Stomach (tissue), 9 donors: Measurements from ENCODE around the gene MAP6D1. TPM values are rescaled to one million over a fixed set of nuclear protein-coding genes. Genes with fewer than 3 reads are reported as not detected.

Source experiments
- DNase-seq, 2 donors: peaks; one replicate each; pipeline versions ENCODE4 v3.0.0 to v3.0.0-alpha.2; 2013 to 2019
- H3K27ac ChIP-seq, 5 donors: fragments of 200-600 bp in 4 of 5; sonication (generic) in 4 of 5; one replicate each; pipeline ENCODE4 v1.5.1; 2013 to 2019; ENCODE audit warnings: mild to moderate bottlenecking in 1 of 5, moderate library complexity in 1 of 5
- H3K27me3 ChIP-seq, 3 donors: fragments of 200-600 bp; sonication (generic); one replicate each; pipeline ENCODE4 v1.5.1; 2017 to 2019; ENCODE audit warnings: mixed run types in 1 of 3
- H3K36me3 ChIP-seq, 4 donors: fragments of 200-600 bp; sonication (generic); 1 replicate in 3 of 4; 2 replicates in 1 of 4; pipeline ENCODE4 v1.5.1; 2016 to 2019
- H3K4me1 ChIP-seq, 4 donors: fragments of 200-600 bp; sonication (generic); one replicate each; pipeline ENCODE4 v1.5.1; 2016 to 2019
- H3K4me3 ChIP-seq, 4 donors: fragments of 200-600 bp; sonication (generic) in 3 of 4; one replicate each; pipeline ENCODE4 v1.5.1; 2016 to 2019; ENCODE audit warnings: mild to moderate bottlenecking in 1 of 4
- H3K9me3 ChIP-seq, 4 donors: fragments of 200-600 bp; sonication (generic); one replicate each; pipeline ENCODE4 v1.5.1; 2016 to 2019
- EP300 ChIP-seq: sonication (generic); formaldehyde crosslinking; IDR thresholded peaks from one replicate; pipeline ENCODE4 v1.6.1; 2017; ENCODE audit warnings: antibody characterized with exemption
- POLR2A ChIP-seq, 4 donors: fragments of 450-650 bp; IDR thresholded peaks; one replicate each; pipeline ENCODE4 v1.6.1; 2016; ENCODE audit warnings: antibody characterized with exemption in 4 of 4, control low read depth in 2 of 4, mild to moderate bottlenecking in 1 of 4, moderate library complexity in 1 of 4
- POLR2AphosphoS5 ChIP-seq, 3 donors: sonication (generic); formaldehyde crosslinking; IDR thresholded peaks; one replicate each; pipeline ENCODE4 v1.6.1; 2016; ENCODE audit warnings: antibody characterized with exemption in 3 of 3
- WGBS, 5 donors: extraction: QIAGEN DNeasy Blood & Tissue Kit in 3 of 5; methylation state at CpG; one replicate each; pipeline versions ENCODE4 v1.1.5 to v1.1.7; 2013 to 2018; 5-methylcytosine and 5-hydroxymethylcytosine counted together
- intact Hi-C: fragments of 100-400 bp; cut with DNase I; formaldehyde crosslinking; loops from one replicate; pipeline ENCODE4 v1.15.1; 2023; ENCODE audit warnings: low total_unique reads
- polyA plus RNA-seq, 3 donors: library from polyadenylated mRNA; stranded (reverse); fragments of 200-250 nt; gene quantifications; one replicate each; pipeline ENCODE4 v1.2.3, GENCODE V29; 2013
- total RNA-seq, 5 donors: library from RNA; depleted of rRNA; stranded (reverse); fragments of >200 nt; gene quantifications; one replicate each; pipeline versions ENCODE4 v1.1.0 to v1.2.3, GENCODE V29; 2014 to 2016
- TF ChIP-seq, protein P1 (sequence below), 7 experiments: fragments of 450-650 bp in 4 of 7; fragments of 200-600 bp in 3 of 7; sonication (generic) in 3 of 7; IDR thresholded peaks; one replicate each; pipeline ENCODE4 v1.5.1; 2016 to 2019; ENCODE audit warnings: antibody characterized with exemption in 7 of 7, control low read depth in 2 of 7, mild to moderate bottlenecking in 1 of 7
- donor health status: healthy with polysubstance abuse.
- donor health status: Bipolar disorder and iron deficiency.
- donor health status: healthy.

Gene MAP6D1
- total and polyA plus RNA-seq, 8 donors = 0.25 to 1.0 (median 0.58) TPM; not detected in 5

DNA sequence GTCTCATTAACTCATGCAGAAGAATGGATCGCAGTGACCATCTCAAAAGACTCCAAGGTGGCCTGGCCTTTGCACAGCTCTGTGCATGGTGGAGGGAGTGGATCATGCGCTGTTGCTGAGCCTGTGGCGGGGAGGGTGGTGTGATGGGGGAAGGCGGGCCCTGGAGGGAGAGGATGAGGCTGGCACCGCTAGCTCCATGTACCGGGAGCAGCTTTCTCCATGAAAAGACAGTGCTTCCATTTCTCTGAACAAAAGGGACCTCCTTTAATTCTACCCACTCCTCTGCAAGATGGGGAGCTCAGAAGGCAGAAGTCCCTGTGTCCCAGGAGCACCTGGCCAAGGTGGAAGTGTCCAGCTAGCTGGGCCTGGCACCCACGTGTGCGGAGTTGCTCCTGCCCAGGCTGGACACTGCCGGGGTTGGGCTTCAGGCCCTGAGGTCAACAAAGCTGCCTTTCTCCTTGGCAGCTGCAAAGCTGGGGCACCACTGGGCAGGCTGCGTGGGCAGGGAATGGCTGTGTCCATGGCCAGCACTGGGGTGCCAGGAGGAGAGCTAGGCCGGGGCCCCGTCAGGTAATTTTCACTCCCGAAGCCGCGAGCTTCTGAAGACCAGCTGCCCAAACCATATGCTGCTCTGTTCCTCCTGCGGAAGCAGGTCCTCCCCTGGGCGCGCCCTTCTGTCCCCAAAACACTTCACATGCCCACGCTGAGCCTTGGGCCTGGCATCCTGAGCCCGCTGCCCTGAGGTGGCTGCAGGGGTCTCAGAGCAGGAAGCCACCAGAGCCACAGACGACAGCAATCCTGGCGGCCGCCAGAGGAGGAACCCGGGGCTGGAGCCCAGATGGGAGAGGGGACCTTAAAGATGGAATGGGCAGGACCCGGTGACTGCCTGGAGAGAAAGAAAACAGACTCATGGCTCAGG, 6.4 kb downstream of the MAP6D1 start:
- intact Hi-C loops = no loop called here
- no peak for TF ChIP-seq POLR2A (IDR thresholded peaks at IDR 0.05)
- no peak for TF ChIP-seq POLR2AphosphoS5 (IDR thresholded peaks at IDR 0.05)
- TF ChIP-seq EP300 = no peak
- TF ChIP-seq, protein P1, sequence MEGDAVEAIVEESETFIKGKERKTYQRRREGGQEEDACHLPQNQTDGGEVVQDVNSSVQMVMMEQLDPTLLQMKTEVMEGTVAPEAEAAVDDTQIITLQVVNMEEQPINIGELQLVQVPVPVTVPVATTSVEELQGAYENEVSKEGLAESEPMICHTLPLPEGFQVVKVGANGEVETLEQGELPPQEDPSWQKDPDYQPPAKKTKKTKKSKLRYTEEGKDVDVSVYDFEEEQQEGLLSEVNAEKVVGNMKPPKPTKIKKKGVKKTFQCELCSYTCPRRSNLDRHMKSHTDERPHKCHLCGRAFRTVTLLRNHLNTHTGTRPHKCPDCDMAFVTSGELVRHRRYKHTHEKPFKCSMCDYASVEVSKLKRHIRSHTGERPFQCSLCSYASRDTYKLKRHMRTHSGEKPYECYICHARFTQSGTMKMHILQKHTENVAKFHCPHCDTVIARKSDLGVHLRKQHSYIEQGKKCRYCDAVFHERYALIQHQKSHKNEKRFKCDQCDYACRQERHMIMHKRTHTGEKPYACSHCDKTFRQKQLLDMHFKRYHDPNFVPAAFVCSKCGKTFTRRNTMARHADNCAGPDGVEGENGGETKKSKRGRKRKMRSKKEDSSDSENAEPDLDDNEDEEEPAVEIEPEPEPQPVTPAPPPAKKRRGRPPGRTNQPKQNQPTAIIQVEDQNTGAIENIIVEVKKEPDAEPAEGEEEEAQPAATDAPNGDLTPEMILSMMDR (IDR thresholded peaks at IDR 0.05) = no peak
- Histone ChIP-seq H3K4me1 (peaks cover 0 to under 1% (median 0%) of the 10 kb centered on the region in 4 donors), H3K4me3 (no peak overlapping the region), H3K27ac (no peak overlapping the region), H3K9me3 (no peaks in the 10 kb centered on the region), H3K27me3 (no peaks in the 10 kb centered on the region), H3K36me3 (peaks cover 0 to 26% (median 11%) of the 10 kb centered on the region in 4 donors)
- DNase-seq = no peak
- WGBS, 5 donors = 88 to 92% (median 90%) methylated on average over 14 to 25 of the region's 25 CpGs

DNA sequence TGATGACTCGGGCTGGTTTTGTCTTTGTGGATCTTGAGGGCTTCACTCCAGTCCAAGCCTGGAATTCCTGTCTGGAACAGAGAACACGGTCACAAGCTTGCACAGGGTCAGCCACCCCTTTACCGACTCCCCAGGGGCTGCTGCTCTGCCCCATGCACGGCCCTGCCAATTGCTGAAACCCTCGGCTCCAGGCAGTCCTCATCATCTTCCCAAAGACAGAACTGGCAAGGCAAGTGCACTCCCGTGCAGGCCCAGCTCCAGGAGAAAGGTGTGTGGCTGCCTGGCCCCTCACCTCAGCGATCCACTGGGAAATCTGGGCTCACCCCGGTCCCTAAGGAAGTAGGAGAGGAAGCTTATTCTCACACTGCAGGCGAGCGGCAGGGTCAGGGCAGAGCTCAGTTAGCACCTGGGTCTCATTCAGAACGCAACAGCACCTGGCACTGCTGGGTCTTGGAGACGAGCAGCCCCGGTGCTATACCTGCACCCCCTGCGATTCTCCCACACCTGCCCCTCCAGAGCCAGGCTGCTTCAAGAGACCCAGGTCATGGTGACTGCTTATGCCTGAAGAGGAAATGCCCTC, 7.2 kb downstream of the MAP6D1 start:
- 86 to 88% (median 86%) methylated on average over 7 to 14 of the region's 14 CpGs for whole genome bisulfite sequencing, 5 donors
- no peak for DNase-seq
- no peaks in the 10 kb centered on the region for H3K9me3 ChIP-seq
- H3K27ac ChIP-seq = no peak overlapping the region
- no peaks in the 10 kb centered on the region for H3K4me1 ChIP-seq
- TF ChIP-seq POLR2A (IDR thresholded peaks at IDR 0.05) (no peak), EP300 (no peak), POLR2AphosphoS5 (IDR thresholded peaks at IDR 0.05) (no peak)
- TF ChIP-seq, protein P1 (IDR thresholded peaks at IDR 0.05) = no peak
- H3K4me3 ChIP-seq = no peak overlapping the region
- intact Hi-C loops = no loop called here
- peaks cover 0 to 31% (median 13%) of the 10 kb centered on the region in 4 donors for H3K36me3 ChIP-seq
- no peaks in the 10 kb centered on the region for H3K27me3 ChIP-seq

DNA sequence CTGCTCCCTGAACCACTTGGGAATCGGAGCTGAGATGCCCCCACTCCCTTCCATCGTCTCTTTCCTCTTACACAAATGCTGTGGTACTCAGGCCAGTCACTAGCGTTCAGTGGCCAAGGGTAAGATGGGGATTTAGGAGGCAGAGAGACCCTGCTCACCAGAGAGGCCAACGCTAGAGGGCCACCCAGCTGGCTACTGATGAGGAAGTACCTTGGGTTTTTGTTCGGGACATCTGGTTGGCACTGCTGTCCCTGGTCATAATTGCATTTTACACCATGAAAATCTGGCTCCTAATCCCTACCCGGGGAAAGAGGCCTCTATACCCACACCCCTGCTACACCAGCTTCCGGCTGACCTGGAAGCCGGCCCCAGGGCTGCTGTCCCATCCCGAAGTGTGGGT, 7.7 kb downstream of the MAP6D1 start:
- intact Hi-C loops = no loop called here
- Histone ChIP-seq H3K27ac (no peak overlapping the region), H3K4me3 (no peak overlapping the region), H3K36me3 (peaks cover 0 to 34% (median 13%) of the 10 kb centered on the region in 4 donors), H3K9me3 (no peaks in the 10 kb centered on the region), H3K27me3 (no peaks in the 10 kb centered on the region), H3K4me1 (no peaks in the 10 kb centered on the region)
- DNase-seq = no peak
- WGBS, 5 donors = 89 to 96% (median 93%) methylated on average over 6 to 9 of the region's 9 CpGs
- TF ChIP-seq POLR2AphosphoS5 (IDR thresholded peaks at IDR 0.05) (no peak), POLR2A (IDR thresholded peaks at IDR 0.05) (no peak), EP300 (no peak)
- TF ChIP-seq, protein P1 (IDR thresholded peaks at IDR 0.05) = no peak

DNA sequence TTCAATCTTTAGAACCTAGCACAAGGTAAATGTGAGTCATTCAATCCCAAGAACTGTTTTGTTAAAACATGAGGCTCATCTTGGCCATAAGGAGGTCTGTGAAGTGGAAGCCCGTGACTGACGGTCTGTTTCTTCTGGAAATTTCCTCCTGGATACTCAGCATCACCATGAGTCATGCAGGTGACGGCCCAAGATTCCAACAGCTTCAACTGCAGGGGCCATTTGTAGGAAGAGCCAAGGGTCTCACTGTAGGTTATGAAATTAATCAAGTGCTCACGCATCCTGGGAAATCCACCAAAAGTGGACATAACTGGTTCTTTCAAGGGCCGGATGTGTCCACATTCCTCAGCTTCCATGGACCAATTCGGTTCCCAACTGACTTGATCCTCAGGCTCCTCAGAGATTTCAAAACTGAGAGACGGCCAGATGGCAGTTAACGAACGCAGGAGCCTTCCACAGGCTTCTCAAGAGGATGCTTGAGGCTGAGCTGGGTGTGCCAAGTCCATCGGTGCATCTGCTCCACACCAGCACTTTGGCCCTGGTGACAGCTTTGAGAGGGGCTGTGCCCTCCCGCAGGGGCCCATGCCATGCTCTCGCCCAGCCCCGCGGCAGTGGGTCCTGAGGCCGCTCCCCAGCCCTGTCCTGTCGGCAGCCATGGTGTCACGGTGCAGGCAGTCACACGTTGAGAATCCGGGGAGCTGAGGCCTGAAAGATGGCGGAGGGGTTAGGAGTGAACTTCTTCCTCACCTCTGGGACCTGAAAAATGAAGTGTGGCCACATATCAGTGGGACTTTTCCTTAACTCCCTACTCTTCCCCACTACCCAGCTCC, 8.5 kb downstream of the MAP6D1 start:
- TF ChIP-seq POLR2A (IDR thresholded peaks at IDR 0.05) = no peak
- TF ChIP-seq EP300 = no peak
- TF ChIP-seq, protein P1 (IDR thresholded peaks at IDR 0.05) = no peak
- TF ChIP-seq POLR2AphosphoS5 (IDR thresholded peaks at IDR 0.05) = no peak
- intact Hi-C loops = no loop called here
- 83 to 93% (median 90%) methylated on average over 18 to 20 of the region's 20 CpGs for WGBS, 5 donors
- peaks cover 0 to 42% (median 20%) of the 10 kb centered on the region in 4 donors for H3K36me3 ChIP-seq
- H3K4me3 ChIP-seq = no peak overlapping the region
- DNase-seq = no peak
- no peak overlapping the region for H3K27ac ChIP-seq
- no peaks in the 10 kb centered on the region for H3K9me3 ChIP-seq
- H3K4me1 ChIP-seq = no peaks in the 10 kb centered on the region
- H3K27me3 ChIP-seq = no peaks in the 10 kb centered on the region
